HG02588 (cell line): ENCODE measurements around the gene SGTA.
"Not testable (repeated sequence)": the region's sequence is repeated elsewhere in the genome, so short reads cannot be mapped to it uniquely, and the experiment has no call there.

Source experiments
- ATAC-seq: cut with Tn5 transposase; IDR thresholded peaks from one replicate; pipeline ENCODE4 v1.9.1; 2021; ENCODE audit warnings: mild to moderate bottlenecking, moderate library complexity; ENCODE audit not compliant: unreplicated experiment

Gene SGTA, protein sequence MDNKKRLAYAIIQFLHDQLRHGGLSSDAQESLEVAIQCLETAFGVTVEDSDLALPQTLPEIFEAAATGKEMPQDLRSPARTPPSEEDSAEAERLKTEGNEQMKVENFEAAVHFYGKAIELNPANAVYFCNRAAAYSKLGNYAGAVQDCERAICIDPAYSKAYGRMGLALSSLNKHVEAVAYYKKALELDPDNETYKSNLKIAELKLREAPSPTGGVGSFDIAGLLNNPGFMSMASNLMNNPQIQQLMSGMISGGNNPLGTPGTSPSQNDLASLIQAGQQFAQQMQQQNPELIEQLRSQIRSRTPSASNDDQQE

DNA sequence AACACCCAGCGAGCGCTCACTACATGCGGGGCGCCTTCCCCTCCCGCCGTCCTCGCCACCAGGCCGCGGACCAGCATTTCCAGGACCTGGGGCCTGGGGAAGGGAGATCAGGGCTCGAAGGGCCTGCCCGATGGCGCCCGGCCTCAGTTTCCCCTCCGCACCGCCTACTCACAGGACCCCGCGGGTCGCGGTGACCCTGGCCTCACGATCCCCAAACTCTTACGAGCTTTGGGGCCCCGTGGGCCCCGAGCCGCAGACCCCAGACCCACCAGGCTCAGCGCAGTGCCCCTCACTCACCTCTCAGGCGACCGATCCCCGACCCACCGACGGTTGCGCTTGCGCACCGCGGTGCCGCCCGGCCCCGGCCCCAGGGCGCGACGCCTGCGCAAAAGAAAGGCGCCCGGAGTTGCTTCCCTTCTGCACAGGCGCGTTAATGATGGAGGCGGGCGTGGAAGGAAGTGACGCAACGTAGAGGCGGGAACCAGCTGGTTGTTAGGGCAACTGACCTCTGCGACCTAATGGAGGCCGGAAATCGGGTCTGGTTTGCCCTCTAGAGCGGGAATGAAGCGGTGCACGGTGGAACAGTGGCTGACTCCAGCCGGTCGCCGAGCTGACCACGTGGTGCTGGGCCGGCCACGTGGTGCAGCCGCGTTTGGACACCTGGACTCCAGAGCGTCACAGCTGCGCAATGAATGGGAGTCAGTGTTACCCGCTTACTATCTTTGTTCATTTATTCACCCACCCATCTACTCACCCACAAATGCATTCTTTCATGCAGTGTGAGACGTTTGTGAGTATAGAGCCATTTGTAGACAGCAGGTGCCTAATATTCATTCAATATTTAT is at the start of gene SGTA:
Gene SGTA, minus strand, starts transcription at position 338 of the 845 bp plus-strand sequence. CDS start 14,205 bp downstream, outside the sequence.
- peak; percentile 73 for ATAC-seq

DNA sequence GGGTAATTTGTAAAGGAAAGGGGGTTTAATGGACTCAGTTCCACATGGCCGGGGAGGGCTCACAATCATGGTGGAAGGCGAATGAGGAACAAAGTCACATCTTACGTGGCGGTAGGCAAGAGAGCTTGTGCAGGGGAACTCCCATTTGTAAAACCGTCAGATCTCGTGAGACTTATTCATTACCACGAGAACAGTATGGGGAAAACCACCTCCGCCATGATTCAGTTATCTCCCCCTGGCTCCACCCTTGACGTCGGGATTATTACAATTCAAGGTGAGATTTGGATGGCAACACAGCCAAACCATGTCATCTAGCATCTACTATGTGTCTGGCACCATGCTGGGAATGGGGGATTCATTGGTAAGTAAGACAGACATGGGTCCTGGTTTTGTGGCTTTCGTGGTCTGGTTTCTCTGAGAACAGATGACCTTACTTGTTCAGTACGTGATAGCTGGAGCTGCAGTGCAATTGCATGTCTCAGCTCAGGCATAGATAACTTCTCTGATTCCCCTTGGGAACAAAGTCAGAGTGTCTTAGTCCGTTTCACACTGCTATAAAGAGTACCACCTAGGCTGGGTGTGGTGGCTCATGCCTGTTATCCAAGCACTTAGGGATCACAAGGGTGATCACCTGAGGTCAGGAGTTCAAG is 44.9 kb upstream of the SGTA start:
- ATAC-seq, result no peak

DNA sequence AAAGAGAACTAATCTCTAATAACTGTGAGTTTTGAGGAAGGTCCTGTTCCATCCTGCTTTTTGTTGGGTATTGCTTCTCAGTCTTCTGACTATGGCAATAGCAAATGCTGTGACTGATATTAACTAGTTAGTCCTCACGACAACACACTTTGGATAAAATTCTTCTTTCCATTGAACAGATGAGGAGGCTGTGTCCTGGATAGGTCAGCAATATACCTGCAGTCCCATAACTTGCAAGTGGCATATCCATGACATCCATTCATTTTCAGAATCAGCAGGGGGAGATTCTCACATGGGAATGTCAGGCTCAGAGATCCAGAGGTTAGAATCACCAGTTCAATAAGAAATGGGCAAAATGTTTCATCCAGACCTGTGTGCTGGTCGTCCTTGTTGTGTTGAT is 43.9 kb upstream of the SGTA start:
- no peak for ATAC-seq

DNA sequence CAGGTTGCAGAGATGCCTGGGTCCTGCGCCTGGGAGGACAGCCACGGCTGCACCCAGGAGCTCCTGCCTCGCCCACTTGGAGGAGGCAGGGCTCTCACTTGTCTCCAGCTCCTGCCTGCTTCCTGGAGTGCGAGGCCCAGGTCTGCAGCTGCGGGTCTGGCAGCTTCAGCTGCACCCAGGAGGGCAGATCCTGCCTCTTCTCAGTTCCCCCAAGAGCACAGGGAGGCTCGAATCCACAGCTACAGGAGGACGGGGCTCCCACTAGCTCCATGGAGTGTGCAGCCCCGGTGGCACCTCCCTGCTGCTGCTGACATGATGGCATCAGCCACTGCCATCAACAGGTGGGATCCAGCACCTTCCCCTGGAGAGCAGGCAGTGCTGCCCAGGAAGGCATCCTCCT is 41.1 kb upstream of the SGTA start:
- ATAC-seq, result no peak

GRCh38 chr19:2823646-2824045 is 40.6 kb upstream of the SGTA start:
- no peak for ATAC-seq

- no peak for ATAC-seq
Observed at GRCh38 chr19:2822846-2823245, 39.8 kb upstream of the SGTA start.

DNA sequence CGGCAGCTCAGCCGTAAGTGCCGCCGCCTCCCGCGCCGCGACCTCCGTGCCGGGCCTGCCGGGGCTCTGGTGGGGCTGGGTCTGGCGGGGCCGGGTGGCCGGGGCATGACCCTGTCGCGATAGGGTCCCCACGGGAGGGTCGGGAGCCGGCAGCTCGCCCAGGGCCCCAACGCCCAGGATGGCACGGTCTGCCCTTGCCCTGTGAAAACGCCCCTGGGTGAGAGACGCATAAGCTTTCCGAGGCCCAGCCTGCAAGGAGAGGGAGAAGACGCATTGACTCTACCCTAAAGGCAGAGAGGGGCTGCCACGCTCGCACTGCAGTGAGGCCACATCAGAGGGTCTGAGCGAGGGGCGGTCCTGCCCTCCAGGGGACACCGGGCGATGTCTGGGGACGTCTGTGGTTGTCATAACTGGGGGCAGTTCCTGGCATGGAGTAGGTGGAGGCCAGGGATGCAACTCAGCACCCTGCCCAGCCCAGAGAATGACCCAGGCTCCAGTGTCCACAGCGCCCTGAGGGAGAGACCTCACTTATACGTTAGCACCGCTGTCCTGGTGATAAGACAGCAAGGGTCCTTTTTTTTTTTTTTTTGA is 37.1 kb upstream of the SGTA start:
- ATAC-seq, result peak; percentile 19

- ATAC-seq, result peak; percentile 82
Observed at GRCh38 chr19:2819540-2820111, 36.6 kb upstream of the SGTA start, which contains the start of gene ZNF554. ZNF554 (plus strand) TSS chr19:2819868; CDS start chr19:2820072, 204 bp downstream.

- ATAC-seq, result not testable (repeated sequence)
Observed at GRCh38 chr19:2817237-2817829, 34.3 kb upstream of the SGTA start.

- ATAC-seq, result no peak
Observed at GRCh38 chr19:2816641-2817040, 33.6 kb upstream of the SGTA start.

DNA sequence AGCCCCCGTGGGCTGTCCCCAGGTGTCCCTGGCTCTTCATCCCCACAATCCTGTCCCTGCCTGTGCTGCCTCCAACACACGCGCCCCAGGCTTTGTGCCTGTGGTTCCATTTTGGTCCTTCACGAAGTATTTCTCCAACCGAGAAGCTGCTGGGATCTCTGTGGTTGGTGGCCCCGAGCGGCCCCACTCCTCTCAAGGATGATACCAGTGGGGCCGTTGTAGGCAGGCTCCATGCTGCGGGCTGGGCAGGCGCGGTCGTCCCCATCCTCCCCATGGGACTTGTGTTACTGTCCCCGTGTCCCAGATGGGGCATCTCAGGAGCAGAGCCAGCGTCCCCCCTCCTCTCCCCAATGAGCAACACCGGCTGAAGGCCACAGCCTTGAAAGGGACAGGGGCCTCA is 32.9 kb upstream of the SGTA start:
- no peak for ATAC-seq

GRCh38 chr19:2815191-2815614 is 32.1 kb upstream of the SGTA start:
- no peak for ATAC-seq

DNA sequence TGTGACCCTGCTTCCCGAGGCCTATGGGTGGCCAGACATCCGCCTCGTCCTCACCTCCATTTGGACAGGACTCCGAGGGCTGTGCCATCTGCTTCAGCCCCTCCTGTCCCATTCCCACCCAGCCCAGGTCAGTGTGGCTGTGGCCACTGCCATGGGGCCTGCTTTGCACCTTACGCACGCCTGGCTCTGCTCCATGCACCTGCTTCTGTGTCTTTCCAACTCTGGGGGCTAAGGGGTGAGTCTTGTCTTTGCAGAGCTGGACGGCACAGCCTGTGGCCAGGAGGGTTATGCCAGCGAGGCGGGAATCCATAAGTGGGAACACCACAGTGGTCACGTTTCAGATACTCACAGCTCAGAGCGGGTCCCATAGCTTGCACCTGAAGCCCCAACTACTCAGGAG is 31.4 kb upstream of the SGTA start:
- ATAC-seq, result no peak

GRCh38 chr19:2813235-2814160 is 30.4 kb upstream of the SGTA start:
- ATAC-seq, result no peak

- no peak for ATAC-seq
Observed at GRCh38 chr19:2812414-2813234, 29.6 kb upstream of the SGTA start.

DNA sequence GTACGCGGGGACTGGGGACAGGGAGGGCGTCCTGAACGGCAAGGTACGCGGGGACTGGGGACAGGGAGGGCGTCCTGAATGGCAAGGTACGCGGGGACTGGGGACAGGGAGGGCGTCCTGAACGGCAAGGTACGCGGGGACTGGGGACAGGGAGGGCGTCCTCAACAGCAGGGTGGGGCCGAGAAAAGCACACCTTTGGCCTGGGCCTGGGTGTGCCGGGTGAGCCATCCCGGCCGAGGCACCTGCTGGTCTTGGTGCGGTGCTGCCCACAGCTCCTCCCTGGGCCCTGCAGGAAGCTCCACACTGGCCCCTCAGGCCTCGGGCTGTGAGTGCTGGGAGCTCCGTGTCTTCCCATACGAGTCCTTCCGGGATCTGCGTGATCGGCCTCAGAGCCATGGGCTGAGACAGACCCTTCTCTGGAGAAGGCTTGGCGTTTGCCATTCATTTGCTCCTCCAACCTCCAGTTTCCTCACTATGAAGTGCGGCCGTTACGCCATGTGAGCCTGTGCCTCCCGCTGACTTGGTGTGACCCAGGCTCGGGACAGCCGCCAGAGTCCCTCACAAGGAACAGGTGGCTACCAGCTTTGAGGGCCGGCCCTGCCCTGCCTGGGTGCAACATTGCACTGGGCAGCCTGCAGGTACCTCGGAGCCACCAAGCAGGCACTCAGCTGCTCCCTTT is 28.8 kb upstream of the SGTA start:
- ATAC-seq, result no peak

DNA sequence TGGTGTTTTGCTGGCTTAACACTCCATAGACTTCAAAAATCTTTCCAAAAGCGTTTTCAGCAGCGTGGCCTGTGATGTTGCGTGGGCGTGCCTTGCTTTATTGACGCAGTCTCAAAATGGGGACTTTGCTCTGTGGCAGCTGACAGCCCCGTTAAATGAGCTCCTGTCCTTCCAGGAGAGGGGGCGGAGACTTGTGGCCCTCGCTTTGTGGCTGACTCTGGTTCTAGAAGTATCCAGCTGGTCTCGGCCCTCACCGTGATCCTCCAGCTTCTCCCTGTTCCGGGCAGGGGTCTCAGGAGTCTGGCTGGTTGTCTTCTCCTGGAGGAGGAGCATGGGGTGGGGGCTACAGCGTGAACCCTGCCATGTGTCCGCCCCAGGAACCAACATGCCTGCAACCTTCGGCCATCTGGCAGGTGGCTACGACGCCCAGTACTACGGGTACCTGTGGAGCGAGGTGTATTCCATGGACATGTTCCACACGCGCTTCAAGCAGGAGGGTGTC is 28.2 kb upstream of the SGTA start:
- no peak for ATAC-seq
